ENCODE measurements around the gene AMFR.

AMFR gene

DNA sequence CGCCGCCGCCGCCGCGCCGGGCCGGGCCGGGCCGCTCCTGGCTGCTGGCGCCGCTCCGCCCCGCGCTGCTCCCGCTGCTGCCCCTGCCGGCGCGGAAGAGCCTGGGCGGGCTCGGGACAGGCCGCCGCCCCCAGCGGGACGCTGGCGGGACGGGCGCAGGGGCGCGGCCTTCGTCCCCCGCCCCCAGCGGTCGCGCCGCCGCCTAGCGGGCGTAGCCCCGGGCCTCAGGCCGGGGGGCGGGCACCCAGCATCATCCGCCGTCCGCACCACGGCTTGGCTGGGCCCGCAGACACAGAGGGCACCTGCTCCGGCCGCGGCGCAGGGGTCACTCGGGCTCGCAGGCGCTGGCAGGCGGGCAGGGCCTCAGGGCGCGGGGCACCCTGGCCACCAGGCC lies at the start of gene AMFR:
Gene AMFR, minus strand, starts transcription at position 107 of the 394 bp plus-strand sequence. CDS start 218 bp downstream, outside the sequence.
- peak within 1 kb of the TSS; percentile 64 for H3K4me3 ChIP-seq (ENCODE audit: control insufficient read depth, low read depth, low read length)
- TF ChIP-seq, protein P1, sequence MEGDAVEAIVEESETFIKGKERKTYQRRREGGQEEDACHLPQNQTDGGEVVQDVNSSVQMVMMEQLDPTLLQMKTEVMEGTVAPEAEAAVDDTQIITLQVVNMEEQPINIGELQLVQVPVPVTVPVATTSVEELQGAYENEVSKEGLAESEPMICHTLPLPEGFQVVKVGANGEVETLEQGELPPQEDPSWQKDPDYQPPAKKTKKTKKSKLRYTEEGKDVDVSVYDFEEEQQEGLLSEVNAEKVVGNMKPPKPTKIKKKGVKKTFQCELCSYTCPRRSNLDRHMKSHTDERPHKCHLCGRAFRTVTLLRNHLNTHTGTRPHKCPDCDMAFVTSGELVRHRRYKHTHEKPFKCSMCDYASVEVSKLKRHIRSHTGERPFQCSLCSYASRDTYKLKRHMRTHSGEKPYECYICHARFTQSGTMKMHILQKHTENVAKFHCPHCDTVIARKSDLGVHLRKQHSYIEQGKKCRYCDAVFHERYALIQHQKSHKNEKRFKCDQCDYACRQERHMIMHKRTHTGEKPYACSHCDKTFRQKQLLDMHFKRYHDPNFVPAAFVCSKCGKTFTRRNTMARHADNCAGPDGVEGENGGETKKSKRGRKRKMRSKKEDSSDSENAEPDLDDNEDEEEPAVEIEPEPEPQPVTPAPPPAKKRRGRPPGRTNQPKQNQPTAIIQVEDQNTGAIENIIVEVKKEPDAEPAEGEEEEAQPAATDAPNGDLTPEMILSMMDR (IDR thresholded peaks at IDR 0.05; ENCODE audit: control insufficient read depth, insufficient read depth, low read depth, low read length, missing control alignments), result no peak
- peak; percentile 25 for DNase-seq (ENCODE audit: low read depth)

DNA sequence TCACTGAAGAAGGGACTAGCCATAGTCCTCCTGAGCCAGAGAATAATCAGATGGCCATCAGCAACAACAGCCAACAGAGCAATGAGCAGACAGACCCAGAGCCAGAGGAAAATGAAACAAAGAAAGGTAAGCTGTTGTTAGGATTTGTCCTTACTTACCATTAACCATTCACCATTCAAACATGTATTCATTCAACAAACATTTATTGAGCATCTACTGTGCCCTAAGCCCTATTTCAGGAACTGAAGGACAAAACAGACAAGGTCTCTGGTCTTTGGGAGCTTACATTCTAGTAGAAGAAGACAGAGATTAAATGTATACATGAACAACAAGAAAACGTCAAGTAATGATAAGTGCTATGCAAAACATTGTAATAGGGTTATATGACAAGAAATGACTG lies 45.3 kb upstream of the AMFR start:
- no peak for DNase-seq (ENCODE audit: low read depth)

DNA sequence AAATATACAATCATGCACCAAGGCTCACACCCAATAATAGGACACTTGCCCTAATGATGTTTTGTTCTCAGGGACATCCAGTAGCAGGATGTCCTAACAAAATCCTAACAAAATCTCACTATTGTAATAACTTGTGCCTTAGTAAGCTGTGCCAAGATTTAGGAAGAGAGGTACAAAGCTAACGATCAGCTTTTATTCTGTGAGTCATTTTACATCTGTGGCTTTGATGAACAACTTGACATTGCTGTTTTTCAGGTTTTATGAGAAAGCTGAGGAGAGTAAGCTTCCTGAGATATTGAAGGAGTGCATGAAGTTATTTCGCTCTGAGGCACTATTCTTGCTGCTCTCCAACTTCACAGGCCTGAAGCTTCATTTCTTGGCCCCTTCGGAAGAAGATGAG lies 44.9 kb upstream of the AMFR start:
- TF ChIP-seq, protein P1 (IDR thresholded peaks at IDR 0.05; ENCODE audit: control insufficient read depth, insufficient read depth, low read depth, low read length, missing control alignments), result no peak
- no peak overlapping the region for H3K4me3 ChIP-seq (ENCODE audit: control insufficient read depth, low read depth, low read length)
- no peak for DNase-seq (ENCODE audit: low read depth)

More for the DNA sequence above, 45.3 kb upstream of the AMFR start:
- no peak overlapping the region for H3K4me3 ChIP-seq (ENCODE audit: control insufficient read depth, low read depth, low read length)
- TF ChIP-seq, protein P1 (IDR thresholded peaks at IDR 0.05; ENCODE audit: control insufficient read depth, insufficient read depth, low read depth, low read length, missing control alignments), result no peak

DNA sequence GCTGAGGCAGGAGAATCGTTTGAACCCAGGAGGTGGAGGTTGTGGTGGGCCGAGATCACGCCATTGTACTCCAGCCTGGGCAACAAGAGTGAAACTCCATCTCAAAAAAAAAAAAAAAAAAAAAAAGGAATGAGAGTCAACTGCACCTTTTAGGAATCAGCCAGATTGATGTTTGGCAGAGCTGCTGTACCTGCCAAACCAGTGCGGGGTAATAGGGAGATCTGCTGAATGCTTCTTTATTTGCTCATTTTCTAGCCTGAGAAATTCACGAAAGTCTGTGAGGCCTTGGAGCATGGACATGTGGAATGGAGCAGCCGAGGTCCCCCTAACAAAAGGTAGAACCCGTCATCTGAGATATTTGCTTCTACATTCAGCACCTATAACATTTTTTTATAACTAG lies 44.4 kb upstream of the AMFR start:
- no peak overlapping the region for H3K4me3 ChIP-seq (ENCODE audit: control insufficient read depth, low read depth, low read length)
- DNase-seq (ENCODE audit: low read depth), result no peak
- TF ChIP-seq, protein P1 (IDR thresholded peaks at IDR 0.05; ENCODE audit: control insufficient read depth, insufficient read depth, low read depth, low read length, missing control alignments), result no peak

DNA sequence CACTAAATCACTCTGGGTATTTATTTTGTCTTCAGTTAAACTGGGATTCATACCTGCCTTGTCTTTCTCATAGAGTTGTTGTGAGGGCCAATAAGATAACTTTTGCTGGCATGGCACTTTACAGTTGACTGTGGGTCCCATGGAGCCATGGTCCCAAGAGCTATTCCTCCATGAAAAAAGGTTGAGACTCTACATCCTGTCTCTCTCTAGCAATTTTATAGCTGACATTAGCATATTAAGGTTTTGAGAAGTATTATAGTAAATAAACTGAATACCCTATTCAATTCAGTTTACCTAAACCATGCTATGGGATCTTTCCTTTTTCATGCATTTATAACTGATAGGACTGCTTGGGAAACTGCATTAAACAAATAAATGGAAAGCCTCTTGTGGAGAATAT lies 43.5 kb upstream of the AMFR start:
- DNase-seq (ENCODE audit: low read depth), result no peak
- TF ChIP-seq, protein P1 (IDR thresholded peaks at IDR 0.05; ENCODE audit: control insufficient read depth, insufficient read depth, low read depth, low read length, missing control alignments), result no peak
- no peak overlapping the region for H3K4me3 ChIP-seq (ENCODE audit: control insufficient read depth, low read depth, low read length)

DNA sequence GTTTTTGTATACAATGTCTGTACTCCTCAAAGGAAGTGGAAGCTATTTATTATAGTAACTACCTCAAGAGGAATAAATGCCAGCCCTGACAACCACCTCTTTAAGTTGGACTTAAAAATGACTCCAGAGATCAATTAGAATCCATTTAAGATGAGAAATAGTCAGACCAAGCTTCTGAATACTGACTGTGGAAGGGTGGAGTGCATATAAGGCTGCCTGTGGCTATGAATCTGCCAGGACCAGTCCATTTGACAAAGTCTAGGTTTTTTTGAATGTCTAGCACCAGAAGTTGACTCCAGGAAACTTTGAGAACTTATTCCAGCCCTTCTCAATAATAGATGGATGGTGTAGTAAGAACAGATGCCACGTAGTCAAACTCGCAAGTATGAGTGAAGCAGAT lies 41.0 kb upstream of the AMFR start:
- H3K4me3 ChIP-seq (ENCODE audit: control insufficient read depth, low read depth, low read length), result no peak overlapping the region
- TF ChIP-seq, protein P1 (IDR thresholded peaks at IDR 0.05; ENCODE audit: control insufficient read depth, insufficient read depth, low read depth, low read length, missing control alignments), result no peak
- no peak for DNase-seq (ENCODE audit: low read depth)

DNA sequence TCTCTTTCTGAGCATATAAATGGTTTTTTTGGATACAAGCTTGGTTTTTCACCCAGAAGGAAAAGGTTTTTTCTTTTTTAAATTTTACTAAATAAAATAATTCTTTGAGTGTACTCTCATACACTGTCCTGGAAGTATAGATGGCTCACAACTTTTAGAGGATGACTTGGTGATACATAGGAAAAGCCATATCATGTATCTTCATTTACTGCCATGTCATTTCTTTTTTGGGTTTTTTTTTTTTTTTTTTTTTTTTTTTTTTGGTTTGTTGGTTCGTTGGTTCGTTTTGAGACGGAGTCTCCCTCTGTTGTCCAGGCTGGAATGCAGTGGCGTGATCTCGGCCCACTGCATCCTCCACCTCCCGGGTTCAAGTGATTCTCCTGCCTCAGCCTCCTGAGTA lies 37.8 kb upstream of the AMFR start:
- TF ChIP-seq, protein P1 (IDR thresholded peaks at IDR 0.05; ENCODE audit: control insufficient read depth, insufficient read depth, low read depth, low read length, missing control alignments), result no peak
- DNase-seq (ENCODE audit: low read depth), result no peak
- H3K4me3 ChIP-seq (ENCODE audit: control insufficient read depth, low read depth, low read length), result no peak overlapping the region

Measured in AG09309 (cell line).